Measurements from ENCODE around the gene NCAM1.

NCAM1 gene

DNA sequence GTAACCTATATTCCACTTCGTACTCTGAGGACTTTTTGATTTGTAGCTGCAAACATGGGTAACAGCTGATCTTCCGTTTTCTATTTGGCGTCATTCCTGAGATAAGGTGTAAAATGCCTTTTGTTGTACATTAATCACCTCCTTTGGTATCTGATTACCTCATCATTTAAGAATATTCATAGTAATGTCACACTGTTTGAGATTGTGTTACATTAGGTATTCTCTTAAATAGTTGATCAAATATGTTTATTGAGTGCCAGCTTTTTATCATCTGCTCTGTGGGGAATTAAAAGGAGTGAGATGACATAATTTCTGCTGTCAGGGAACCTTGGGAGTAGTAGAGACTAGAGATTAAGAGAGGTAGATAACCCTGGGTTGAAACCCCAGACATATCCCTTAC lies 5.9 kb downstream of the NCAM1 start:
- TF ChIP-seq, protein P1, sequence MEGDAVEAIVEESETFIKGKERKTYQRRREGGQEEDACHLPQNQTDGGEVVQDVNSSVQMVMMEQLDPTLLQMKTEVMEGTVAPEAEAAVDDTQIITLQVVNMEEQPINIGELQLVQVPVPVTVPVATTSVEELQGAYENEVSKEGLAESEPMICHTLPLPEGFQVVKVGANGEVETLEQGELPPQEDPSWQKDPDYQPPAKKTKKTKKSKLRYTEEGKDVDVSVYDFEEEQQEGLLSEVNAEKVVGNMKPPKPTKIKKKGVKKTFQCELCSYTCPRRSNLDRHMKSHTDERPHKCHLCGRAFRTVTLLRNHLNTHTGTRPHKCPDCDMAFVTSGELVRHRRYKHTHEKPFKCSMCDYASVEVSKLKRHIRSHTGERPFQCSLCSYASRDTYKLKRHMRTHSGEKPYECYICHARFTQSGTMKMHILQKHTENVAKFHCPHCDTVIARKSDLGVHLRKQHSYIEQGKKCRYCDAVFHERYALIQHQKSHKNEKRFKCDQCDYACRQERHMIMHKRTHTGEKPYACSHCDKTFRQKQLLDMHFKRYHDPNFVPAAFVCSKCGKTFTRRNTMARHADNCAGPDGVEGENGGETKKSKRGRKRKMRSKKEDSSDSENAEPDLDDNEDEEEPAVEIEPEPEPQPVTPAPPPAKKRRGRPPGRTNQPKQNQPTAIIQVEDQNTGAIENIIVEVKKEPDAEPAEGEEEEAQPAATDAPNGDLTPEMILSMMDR (IDR thresholded peaks at IDR 0.05; ENCODE audit: low read depth, low read length, missing control alignments): no peak
- no peak for DNase-seq (ENCODE audit: extremely low read depth, low read depth)

DNA sequence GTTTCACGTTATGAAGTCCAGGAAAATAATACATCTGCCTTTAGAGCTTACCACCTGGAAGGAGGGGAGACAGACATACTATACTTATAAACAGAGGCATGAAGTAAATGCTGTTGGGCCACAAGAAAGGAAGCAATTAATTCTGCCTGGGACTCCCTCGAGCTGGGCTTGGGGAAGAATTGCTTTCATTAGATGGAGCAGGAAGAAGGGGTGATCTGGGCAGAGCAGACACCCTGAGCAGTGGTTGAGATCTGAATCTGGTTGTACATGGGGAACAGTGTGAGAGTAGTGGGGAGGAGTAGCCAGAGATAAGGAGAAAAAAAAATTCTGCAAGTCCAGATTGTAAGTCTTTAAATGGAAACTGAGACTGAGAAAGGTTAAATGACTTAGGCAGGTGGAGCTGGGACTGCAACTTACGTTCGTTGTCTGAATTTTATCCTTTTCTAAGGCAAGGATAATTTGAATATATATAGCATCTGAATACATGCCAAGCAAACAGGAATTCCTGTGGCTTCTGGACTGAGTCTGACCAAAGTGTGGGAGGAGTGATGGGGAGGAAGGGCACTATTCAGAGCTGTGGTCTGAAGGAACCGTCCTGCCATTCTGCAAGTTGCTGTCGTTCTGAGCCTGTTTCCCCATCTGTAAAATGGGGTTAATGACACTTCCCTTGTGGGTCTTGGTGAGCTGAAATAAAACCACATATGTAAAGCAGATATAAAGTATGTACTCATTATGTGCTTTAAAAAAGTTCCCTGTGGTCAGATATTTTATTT lies 7.9 kb downstream of the NCAM1 start:
- no peak for DNase-seq (ENCODE audit: extremely low read depth, low read depth)
- TF ChIP-seq, protein P1 (IDR thresholded peaks at IDR 0.05; ENCODE audit: low read depth, low read length, missing control alignments): no peak
- H3K4me3 ChIP-seq (replicated peaks; ENCODE audit: low read depth, low read length): no peak overlapping the region

More for the DNA sequence above, 5.9 kb downstream of the NCAM1 start:
- H3K4me3 ChIP-seq (replicated peaks; ENCODE audit: low read depth, low read length): no peak overlapping the region

DNA sequence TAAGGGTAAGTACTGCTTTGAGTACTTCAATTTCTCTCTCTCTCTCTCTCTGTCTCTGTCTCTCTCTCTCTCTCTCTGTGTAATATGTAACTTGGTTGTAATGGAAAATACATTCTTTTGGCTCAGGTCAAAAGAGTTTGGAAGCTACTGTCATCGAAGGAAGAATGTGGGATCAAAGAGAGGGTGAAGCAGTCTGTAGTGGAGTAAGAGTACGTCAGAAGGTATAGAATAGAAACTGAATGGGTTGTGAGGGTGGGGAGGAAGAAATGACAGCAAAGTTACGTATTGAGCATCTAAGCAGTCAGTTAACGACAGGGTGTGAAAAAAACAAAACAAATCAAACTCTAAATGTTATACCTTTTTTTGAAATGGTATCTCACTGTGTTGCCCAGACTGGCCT lies 10.0 kb downstream of the NCAM1 start:
- TF ChIP-seq, protein P1 (IDR thresholded peaks at IDR 0.05; ENCODE audit: low read depth, low read length, missing control alignments): no peak
- DNase-seq (ENCODE audit: extremely low read depth, low read depth): no peak
- H3K4me3 ChIP-seq (replicated peaks; ENCODE audit: low read depth, low read length): no peak overlapping the region

DNA sequence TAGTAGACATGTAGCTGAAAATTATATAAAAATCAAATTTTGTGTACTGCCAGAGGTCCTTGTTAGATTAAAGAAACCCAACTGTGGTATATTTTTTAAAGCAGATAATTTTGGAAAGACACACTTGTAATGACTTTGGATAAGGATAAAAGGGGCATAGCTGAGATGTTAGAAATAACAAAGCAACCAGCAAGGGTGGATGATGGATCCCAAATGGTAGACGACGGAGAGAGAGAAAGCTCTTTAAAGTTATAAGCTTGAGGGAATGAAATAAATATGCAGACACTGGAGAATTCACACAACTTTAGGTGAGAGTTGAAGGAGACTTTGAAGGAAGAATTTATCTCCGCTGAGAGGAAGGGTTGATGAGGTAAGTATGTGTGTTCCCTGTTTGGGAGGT lies 10.6 kb downstream of the NCAM1 start:
- no peak for DNase-seq (ENCODE audit: extremely low read depth, low read depth)

DNA sequence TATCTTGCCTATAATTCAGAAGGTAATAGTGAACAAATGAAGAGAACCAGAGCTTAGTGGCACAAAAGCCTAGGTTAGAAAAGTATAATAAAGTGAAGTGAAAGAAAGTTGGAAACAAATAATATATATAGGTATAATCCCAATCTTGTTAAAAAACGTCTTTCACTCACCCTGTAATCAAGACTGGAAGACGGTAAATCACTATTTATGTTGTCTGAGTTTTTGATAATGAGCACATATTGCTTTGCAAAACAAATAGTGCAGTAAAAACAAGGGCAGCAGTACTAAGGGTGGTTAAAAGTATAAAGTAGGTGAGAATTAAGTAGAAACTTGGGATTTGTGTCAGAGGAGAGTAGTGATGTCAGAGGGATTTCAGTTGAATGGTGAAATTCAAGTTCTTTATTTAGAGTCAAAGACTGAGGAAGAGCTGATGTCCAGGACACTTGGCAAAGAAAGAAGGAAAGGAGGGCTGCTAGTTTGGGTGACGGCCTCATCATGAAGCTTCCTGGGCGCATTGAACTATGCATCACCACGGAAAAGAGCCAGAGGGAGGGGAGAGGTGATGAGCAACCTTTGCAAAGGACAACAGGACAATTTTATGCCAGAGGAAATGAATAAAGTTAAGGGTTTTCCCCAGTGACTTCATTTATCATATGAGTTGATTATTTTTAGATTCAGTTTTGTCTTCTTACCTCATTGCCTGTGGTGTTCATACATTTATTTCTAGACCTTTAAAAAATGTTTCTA lies 11.4 kb downstream of the NCAM1 start:
- TF ChIP-seq, protein P1 (IDR thresholded peaks at IDR 0.05; ENCODE audit: low read depth, low read length, missing control alignments): no peak
- H3K4me3 ChIP-seq (replicated peaks; ENCODE audit: low read depth, low read length): no peak overlapping the region
- no peak for DNase-seq (ENCODE audit: extremely low read depth, low read depth)

More for the DNA sequence above, 10.6 kb downstream of the NCAM1 start:
- no peak overlapping the region for H3K4me3 ChIP-seq (replicated peaks; ENCODE audit: low read depth, low read length)
- TF ChIP-seq, protein P1 (IDR thresholded peaks at IDR 0.05; ENCODE audit: low read depth, low read length, missing control alignments): no peak

DNA sequence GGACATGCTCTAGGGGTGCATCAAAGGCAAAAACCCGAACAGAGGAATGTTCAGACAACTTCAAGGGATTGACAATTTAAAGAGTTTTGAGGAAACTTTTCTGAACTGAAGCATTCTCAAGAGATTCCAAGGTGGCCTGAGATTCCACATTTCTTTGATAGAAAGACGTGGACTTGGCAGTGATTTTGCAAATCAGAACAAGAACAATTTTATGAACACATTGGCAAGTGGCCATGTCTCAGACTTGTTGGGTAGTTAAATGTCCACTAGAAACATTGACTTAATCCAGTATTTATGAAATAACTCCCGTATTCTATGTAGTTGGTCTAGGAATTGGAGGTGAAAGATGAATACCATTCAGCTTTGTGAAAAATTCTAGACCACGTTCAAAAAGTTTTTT lies 13.8 kb downstream of the NCAM1 start:
- H3K4me3 ChIP-seq (replicated peaks; ENCODE audit: low read depth, low read length): no peak overlapping the region
- TF ChIP-seq, protein P1 (IDR thresholded peaks at IDR 0.05; ENCODE audit: low read depth, low read length, missing control alignments): no peak
- DNase-seq (ENCODE audit: extremely low read depth, low read depth): no peak

All from HFF-Myc (cell line).